Astrocyte of the spinal cord (primary cell): ENCODE data around the gene ARHGAP32.

ENCODE experiments used
- DNase-seq: peaks from one replicate; pipeline ENCODE4 v3.0.0; 2011; ENCODE audit warnings: low read depth, low spot score
- H3K4me3 ChIP-seq: 2 replicates; pipeline ENCODE4 v1.5.1; 2011; ENCODE audit warnings: low read depth, mild to moderate bottlenecking, low read length, moderate library complexity
- CTCF ChIP-seq: IDR thresholded peaks from 2 replicates; pipeline ENCODE4 v1.5.1; 2012; ENCODE audit warnings: low read depth, mild to moderate bottlenecking, low read length, inconsistent platforms
- in situ Hi-C: cut with HindIII; loops from 2 replicates; pipeline ENCODE4 v1.10.0; 2017; ENCODE audit warnings: low sequenced_read_pairs

The ARHGAP32 gene

GRCh38 chr11:129209891-129210830 is 18.0 kb upstream of the ARHGAP32 start:
- H3K4me3 ChIP-seq: no peak overlapping the region
- in situ Hi-C loops: no loop called here
- TF ChIP-seq CTCF: no peak
- DNase-seq: no peak

GRCh38 chr11:129208863-129209262 is 16.7 kb upstream of the ARHGAP32 start:
- no peak for TF ChIP-seq CTCF
- in situ Hi-C loops: no loop called here
- no peak overlapping the region for H3K4me3 ChIP-seq
- DNase-seq: no peak

- in situ Hi-C loops: no loop called here
- no peak for DNase-seq
- TF ChIP-seq CTCF: no peak
- no peak overlapping the region for H3K4me3 ChIP-seq
Observed at GRCh38 chr11:129204150-129204838, 12.2 kb upstream of the ARHGAP32 start.

- TF ChIP-seq CTCF: no peak
Observed at GRCh38 chr11:129202646-129203045, 10.5 kb upstream of the ARHGAP32 start.

GRCh38 chr11:129195682-129196081 is 3.6 kb upstream of the ARHGAP32 start:
- no peak overlapping the region for H3K4me3 ChIP-seq
- DNase-seq: no peak
- TF ChIP-seq CTCF: no peak
- in situ Hi-C loops: no loop called here

More at GRCh38 chr11:129202646-129203045, 10.5 kb upstream of the ARHGAP32 start:
- in situ Hi-C loops: no loop called here
- no peak for DNase-seq
- no peak overlapping the region for H3K4me3 ChIP-seq

GRCh38 chr11:129191649-129192048 is 476 bp downstream of the ARHGAP32 start:
- TF ChIP-seq CTCF: no peak
- in situ Hi-C loops: no loop called here
- H3K4me3 ChIP-seq: no peak overlapping the region
- no peak for DNase-seq
